Measurements from ENCODE around the gene SYNDIG1. TPM values are rescaled to one million over a fixed set of nuclear protein-coding genes. Genes with fewer than 3 reads are reported as not detected.

Gene SYNDIG1
- total RNA-seq, 1 experiment from 2014 or later: 17.9 TPM

DNA sequence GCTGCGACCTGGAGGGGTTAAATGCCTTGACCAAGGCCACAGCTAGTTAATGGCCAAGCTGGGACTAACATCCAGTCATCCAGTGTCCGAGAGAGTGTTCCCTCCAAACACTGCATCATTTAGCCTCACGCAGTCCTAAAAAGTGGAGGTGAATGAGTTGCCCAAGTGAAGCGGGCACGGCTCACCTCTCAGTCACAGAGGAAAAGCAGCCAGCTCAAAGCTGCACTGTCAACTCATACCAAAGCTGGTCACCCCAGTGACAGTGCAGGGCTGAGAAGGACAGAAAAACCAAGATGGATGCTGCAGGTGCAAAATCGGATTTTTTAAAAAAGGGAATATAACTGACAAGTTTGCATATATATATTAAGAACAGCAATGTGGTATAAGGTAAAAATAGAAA is 168.5 kb downstream of the SYNDIG1 start:
- no peaks in the 10 kb centered on the region for H3K9me3 ChIP-seq (ENCODE audit: low read depth, low read length, poor library complexity, severe bottlenecking)
- no peak for TF ChIP-seq EZH2 (IDR thresholded peaks at IDR 0.05; ENCODE audit: borderline replicate concordance, low read depth, low read length, poor library complexity, severe bottlenecking)
- TF ChIP-seq, protein P1, sequence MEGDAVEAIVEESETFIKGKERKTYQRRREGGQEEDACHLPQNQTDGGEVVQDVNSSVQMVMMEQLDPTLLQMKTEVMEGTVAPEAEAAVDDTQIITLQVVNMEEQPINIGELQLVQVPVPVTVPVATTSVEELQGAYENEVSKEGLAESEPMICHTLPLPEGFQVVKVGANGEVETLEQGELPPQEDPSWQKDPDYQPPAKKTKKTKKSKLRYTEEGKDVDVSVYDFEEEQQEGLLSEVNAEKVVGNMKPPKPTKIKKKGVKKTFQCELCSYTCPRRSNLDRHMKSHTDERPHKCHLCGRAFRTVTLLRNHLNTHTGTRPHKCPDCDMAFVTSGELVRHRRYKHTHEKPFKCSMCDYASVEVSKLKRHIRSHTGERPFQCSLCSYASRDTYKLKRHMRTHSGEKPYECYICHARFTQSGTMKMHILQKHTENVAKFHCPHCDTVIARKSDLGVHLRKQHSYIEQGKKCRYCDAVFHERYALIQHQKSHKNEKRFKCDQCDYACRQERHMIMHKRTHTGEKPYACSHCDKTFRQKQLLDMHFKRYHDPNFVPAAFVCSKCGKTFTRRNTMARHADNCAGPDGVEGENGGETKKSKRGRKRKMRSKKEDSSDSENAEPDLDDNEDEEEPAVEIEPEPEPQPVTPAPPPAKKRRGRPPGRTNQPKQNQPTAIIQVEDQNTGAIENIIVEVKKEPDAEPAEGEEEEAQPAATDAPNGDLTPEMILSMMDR (conservative IDR thresholded peaks at IDR 0.05; ENCODE audit: low read depth, low read length): no peak
- intact Hi-C loops (cut with micrococcal nuclease; ENCODE audit: unreplicated experiment): no loop called here
- no peaks in the 10 kb centered on the region for H3K27me3 ChIP-seq (replicated peaks; ENCODE audit: insufficient read depth, low read depth, low read length, poor library complexity)
- ChIA-PET POLR2A (ENCODE audit: low non-redundant PET) (no interaction called here), CTCF (no interaction called here)
- H3K36me3 ChIP-seq (ENCODE audit: insufficient read depth, low read length, poor library complexity, severe bottlenecking): no peaks in the 10 kb centered on the region
- DNase-seq (ENCODE audit: low spot score): no peak
- H3K4me1 ChIP-seq (ENCODE audit: insufficient read depth, low read length, poor library complexity, severe bottlenecking): peaks cover 64% of the 10 kb centered on the region
- H3K27ac ChIP-seq (ENCODE audit: low read depth, low read length, poor library complexity, severe bottlenecking): peak overlapping the region; percentile 56
- BruUV-seq (replicated peaks): no TSS peak
- no peak overlapping the region for H3K4me3 ChIP-seq (ENCODE audit: low read depth, low read length, poor library complexity, severe bottlenecking)

- H3K9me3 ChIP-seq (ENCODE audit: low read depth, low read length, poor library complexity, severe bottlenecking): peaks cover 8% of the 10 kb centered on the region
- TF ChIP-seq, protein P1 (conservative IDR thresholded peaks at IDR 0.05; ENCODE audit: low read depth, low read length): no peak
- ChIA-PET CTCF (no interaction called here), POLR2A (ENCODE audit: low non-redundant PET) (no interaction called here)
- no peaks in the 10 kb centered on the region for H3K36me3 ChIP-seq (ENCODE audit: insufficient read depth, low read length, poor library complexity, severe bottlenecking)
- peak overlapping the region; percentile 83 for H3K27ac ChIP-seq (ENCODE audit: low read depth, low read length, poor library complexity, severe bottlenecking)
- no peak overlapping the region for H3K4me3 ChIP-seq (ENCODE audit: low read depth, low read length, poor library complexity, severe bottlenecking)
- H3K4me1 ChIP-seq (ENCODE audit: insufficient read depth, low read length, poor library complexity, severe bottlenecking): peaks cover 56% of the 10 kb centered on the region
- H3K27me3 ChIP-seq (replicated peaks; ENCODE audit: insufficient read depth, low read depth, low read length, poor library complexity): no peaks in the 10 kb centered on the region
- BruUV-seq (replicated peaks): no TSS peak
- intact Hi-C loops (cut with micrococcal nuclease; ENCODE audit: unreplicated experiment): no loop called here
- no peak for DNase-seq (ENCODE audit: low spot score)
Measured at GRCh38 chr20:24638591-24639548, 169.4 kb downstream of the SYNDIG1 start.

DNA sequence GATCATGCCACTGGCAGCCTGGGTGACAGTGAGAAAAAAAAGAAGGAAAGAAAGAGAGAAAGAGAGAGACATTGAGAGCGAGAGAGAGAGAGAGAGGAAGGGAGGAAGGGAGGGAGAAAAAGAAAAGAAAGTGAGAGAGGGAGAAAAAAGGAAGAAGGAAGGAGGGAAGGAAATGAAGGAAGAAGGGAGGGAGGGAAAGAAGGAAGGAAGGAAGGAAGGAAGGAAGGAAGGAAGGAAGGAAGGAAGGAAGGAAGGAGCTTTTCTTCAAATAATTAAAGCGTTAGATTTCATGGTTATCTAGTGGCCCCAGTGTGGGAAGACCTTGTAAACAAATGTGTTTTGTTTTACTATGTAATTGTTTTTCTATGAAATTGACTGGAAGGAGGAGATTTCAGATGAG is 170.8 kb downstream of the SYNDIG1 start:
- Histone ChIP-seq H3K36me3 (ENCODE audit: insufficient read depth, low read length, poor library complexity, severe bottlenecking) (no peaks in the 10 kb centered on the region), H3K4me1 (ENCODE audit: insufficient read depth, low read length, poor library complexity, severe bottlenecking) (peaks cover 42% of the 10 kb centered on the region), H3K9me3 (ENCODE audit: low read depth, low read length, poor library complexity, severe bottlenecking) (peaks cover 8% of the 10 kb centered on the region), H3K27me3 (replicated peaks; ENCODE audit: insufficient read depth, low read depth, low read length, poor library complexity) (no peaks in the 10 kb centered on the region), H3K27ac (ENCODE audit: low read depth, low read length, poor library complexity, severe bottlenecking) (peak overlapping the region; percentile 83), H3K4me3 (ENCODE audit: low read depth, low read length, poor library complexity, severe bottlenecking) (no peak overlapping the region)
- intact Hi-C loops (cut with micrococcal nuclease; ENCODE audit: unreplicated experiment): no loop called here
- ChIA-PET POLR2A (ENCODE audit: low non-redundant PET) (interaction anchor here (0.6 kb wide), 1 partner anchor 14 kb away, joined by 3 read pairs; no protein-coding TSS in a partner anchor), CTCF (interaction anchor here (0.6 kb wide), 1 partner anchor 119 kb away, joined by 3 read pairs; no protein-coding TSS in a partner anchor)
- DNase-seq (ENCODE audit: low spot score): peak; percentile 60
- no TSS peak for BruUV-seq (replicated peaks)
- TF ChIP-seq EZH2 (IDR thresholded peaks at IDR 0.05; ENCODE audit: borderline replicate concordance, low read depth, low read length, poor library complexity, severe bottlenecking): no peak
- TF ChIP-seq, protein P1 (conservative IDR thresholded peaks at IDR 0.05; ENCODE audit: low read depth, low read length): no peak

All from A673 (cell line).